ENCODE data around the gene OBI1. TPM values are rescaled to one million over a fixed set of nuclear protein-coding genes. Genes with fewer than 3 reads are reported as not detected.
"Not testable (repeated sequence)": the region's sequence is repeated elsewhere in the genome, so short reads cannot be mapped to it uniquely, and the experiment has no call there.

Gene OBI1
- total RNA-seq, 4 donors from 2014 or later = 5.3 to 10.6 (median 6.7) TPM

DNA sequence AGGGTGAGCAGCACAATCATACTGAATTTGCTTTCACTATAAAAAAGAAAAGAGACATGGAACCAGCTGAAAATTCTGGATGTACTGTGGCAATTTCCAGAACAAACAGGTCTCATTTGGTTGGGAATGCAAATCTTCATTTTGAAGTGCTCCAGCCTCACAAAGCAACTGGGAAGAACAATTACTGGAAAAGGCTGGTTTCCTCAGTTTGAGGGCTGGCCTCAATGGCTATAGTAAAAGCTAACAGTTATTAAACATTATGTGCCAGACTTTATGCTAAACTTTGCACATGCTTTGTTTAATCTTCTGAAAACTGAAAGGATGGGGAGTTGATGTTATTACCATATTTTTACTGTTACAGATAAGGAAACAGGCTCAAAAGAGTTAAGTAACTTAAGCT lies 3.0 kb downstream of the OBI1 start:
- no peaks in the 10 kb centered on the region for H3K27me3 ChIP-seq
- no peak overlapping the region for H3K27ac ChIP-seq
- TF ChIP-seq POLR2A (IDR thresholded peaks at IDR 0.05) (no peak), CTCF (IDR thresholded peaks at IDR 0.05) (no peak), EP300 (IDR thresholded peaks at IDR 0.05) (no peak), POLR2AphosphoS5 (IDR thresholded peaks at IDR 0.05) (no peak)

GRCh38 chr13:78655007-78655406 lies 3.9 kb downstream of the OBI1 start:
- DNase-seq (ENCODE audit: low spot score in 2 of 2) = no peak
- Histone ChIP-seq H3K36me3 (no peaks in the 10 kb centered on the region), H3K4me3 (no peak overlapping the region), H3K27ac (no peak overlapping the region), H3K9me3 (no peaks in the 10 kb centered on the region), H3K4me1 (peaks cover 27% of the 10 kb centered on the region), H3K27me3 (no peaks in the 10 kb centered on the region)
- WGBS = 94% methylated on average over 3 of the region's 3 CpGs
- TF ChIP-seq CTCF (IDR thresholded peaks at IDR 0.05) (no peak), POLR2AphosphoS5 (IDR thresholded peaks at IDR 0.05) (no peak), EP300 (IDR thresholded peaks at IDR 0.05) (no peak), POLR2A (IDR thresholded peaks at IDR 0.05) (no peak)

More for the DNA sequence above, 3.0 kb downstream of the OBI1 start:
- Histone ChIP-seq H3K36me3 (no peaks in the 10 kb centered on the region), H3K4me1 (peaks cover 31% of the 10 kb centered on the region), H3K4me3 (no peak overlapping the region), H3K9me3 (no peaks in the 10 kb centered on the region)
- no peak for DNase-seq (ENCODE audit: low spot score in 2 of 2)

GRCh38 chr13:78652651-78653050 lies 6.3 kb downstream of the OBI1 start:
- no peak overlapping the region for H3K27ac ChIP-seq
- no peaks in the 10 kb centered on the region for H3K27me3 ChIP-seq
- peaks cover 15% of the 10 kb centered on the region for H3K4me1 ChIP-seq
- 88% methylated on average over 1 of the region's 1 CpG for WGBS
- H3K4me3 ChIP-seq = no peak overlapping the region
- DNase-seq (ENCODE audit: low spot score in 2 of 2) = no peak
- no peak for TF ChIP-seq CTCF (IDR thresholded peaks at IDR 0.05)
- TF ChIP-seq POLR2AphosphoS5 (IDR thresholded peaks at IDR 0.05) = no peak
- TF ChIP-seq POLR2A (IDR thresholded peaks at IDR 0.05) = no peak
- no peak for TF ChIP-seq EP300 (IDR thresholded peaks at IDR 0.05)
- no peaks in the 10 kb centered on the region for H3K36me3 ChIP-seq
- no peaks in the 10 kb centered on the region for H3K9me3 ChIP-seq

GRCh38 chr13:78650717-78651083 lies 8.3 kb downstream of the OBI1 start:
- no peaks in the 10 kb centered on the region for H3K36me3 ChIP-seq
- H3K27ac ChIP-seq = no peak overlapping the region
- WGBS = 93% methylated on average over 2 of the region's 2 CpGs
- H3K4me1 ChIP-seq = no peaks in the 10 kb centered on the region
- no peak for DNase-seq (ENCODE audit: low spot score in 2 of 2)
- no peaks in the 10 kb centered on the region for H3K9me3 ChIP-seq
- no peak overlapping the region for H3K4me3 ChIP-seq
- H3K27me3 ChIP-seq = no peaks in the 10 kb centered on the region
- TF ChIP-seq POLR2AphosphoS5 (IDR thresholded peaks at IDR 0.05) (no peak), CTCF (IDR thresholded peaks at IDR 0.05) (no peak), POLR2A (IDR thresholded peaks at IDR 0.05) (no peak), EP300 (IDR thresholded peaks at IDR 0.05) (no peak)

- Histone ChIP-seq H3K27ac (no peak overlapping the region), H3K4me3 (no peak overlapping the region), H3K9me3 (no peaks in the 10 kb centered on the region), H3K36me3 (no peaks in the 10 kb centered on the region), H3K4me1 (no peaks in the 10 kb centered on the region), H3K27me3 (no peaks in the 10 kb centered on the region)
- TF ChIP-seq POLR2AphosphoS5 (IDR thresholded peaks at IDR 0.05) (no peak), EP300 (IDR thresholded peaks at IDR 0.05) (no peak), POLR2A (IDR thresholded peaks at IDR 0.05) (no peak), CTCF (IDR thresholded peaks at IDR 0.05) (no peak)
- no peak for DNase-seq (ENCODE audit: low spot score in 2 of 2)
- WGBS = 63% methylated on average over 3 of the region's 3 CpGs
Measured at GRCh38 chr13:78649997-78650716, 8.8 kb downstream of the OBI1 start.

DNA sequence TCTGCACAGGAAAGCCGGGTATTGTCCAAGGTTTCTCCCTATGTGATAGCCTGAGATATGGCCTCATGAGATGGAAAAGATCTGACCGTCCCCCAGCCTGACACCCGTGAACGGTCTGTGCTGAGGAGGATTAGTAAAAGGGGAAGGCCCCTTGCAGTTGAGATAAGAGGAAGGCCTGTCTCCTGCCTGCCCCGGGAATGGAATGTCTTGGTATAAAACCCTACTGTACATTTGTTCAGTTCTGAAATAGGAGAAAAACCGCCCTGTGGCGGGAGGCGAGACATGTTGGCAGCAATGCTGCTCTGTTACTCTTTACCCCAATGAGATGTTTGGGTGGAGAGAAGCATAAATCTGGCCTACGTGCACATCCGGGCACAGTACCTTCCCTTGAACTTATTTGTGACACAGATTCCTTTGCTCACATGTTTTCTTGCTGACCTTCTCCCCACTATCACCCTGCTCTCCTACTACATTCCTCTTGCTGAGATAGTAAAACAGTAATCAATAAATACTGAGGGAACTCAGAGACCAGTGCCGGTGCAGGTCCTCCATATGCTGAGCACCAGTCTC lies 11.8 kb downstream of the OBI1 start:
- not testable (repeated sequence) for H3K4me3 ChIP-seq

More for the DNA sequence above, 11.8 kb downstream of the OBI1 start:
- H3K27me3 ChIP-seq; H3K36me3 ChIP-seq; DNase-seq (ENCODE audit: low spot score in 2 of 2); H3K4me1 ChIP-seq; H3K9me3 ChIP-seq; H3K27ac ChIP-seq: not testable (repeated sequence)
- 68% methylated on average over 11 of the region's 11 CpGs for WGBS
